AG08395 (cell line): Measurements from ENCODE around the gene RABEP2.
"Not testable (repeated sequence)": the region's sequence is repeated elsewhere in the genome, so short reads cannot be mapped to it uniquely, and the experiment has no call there.

ENCODE experiments used
- DNase-seq: peaks from one replicate; pipeline ENCODE4 v3.0.0; 2012; ENCODE audit warnings: mixed read lengths, low spot score

Gene RABEP2

DNA sequence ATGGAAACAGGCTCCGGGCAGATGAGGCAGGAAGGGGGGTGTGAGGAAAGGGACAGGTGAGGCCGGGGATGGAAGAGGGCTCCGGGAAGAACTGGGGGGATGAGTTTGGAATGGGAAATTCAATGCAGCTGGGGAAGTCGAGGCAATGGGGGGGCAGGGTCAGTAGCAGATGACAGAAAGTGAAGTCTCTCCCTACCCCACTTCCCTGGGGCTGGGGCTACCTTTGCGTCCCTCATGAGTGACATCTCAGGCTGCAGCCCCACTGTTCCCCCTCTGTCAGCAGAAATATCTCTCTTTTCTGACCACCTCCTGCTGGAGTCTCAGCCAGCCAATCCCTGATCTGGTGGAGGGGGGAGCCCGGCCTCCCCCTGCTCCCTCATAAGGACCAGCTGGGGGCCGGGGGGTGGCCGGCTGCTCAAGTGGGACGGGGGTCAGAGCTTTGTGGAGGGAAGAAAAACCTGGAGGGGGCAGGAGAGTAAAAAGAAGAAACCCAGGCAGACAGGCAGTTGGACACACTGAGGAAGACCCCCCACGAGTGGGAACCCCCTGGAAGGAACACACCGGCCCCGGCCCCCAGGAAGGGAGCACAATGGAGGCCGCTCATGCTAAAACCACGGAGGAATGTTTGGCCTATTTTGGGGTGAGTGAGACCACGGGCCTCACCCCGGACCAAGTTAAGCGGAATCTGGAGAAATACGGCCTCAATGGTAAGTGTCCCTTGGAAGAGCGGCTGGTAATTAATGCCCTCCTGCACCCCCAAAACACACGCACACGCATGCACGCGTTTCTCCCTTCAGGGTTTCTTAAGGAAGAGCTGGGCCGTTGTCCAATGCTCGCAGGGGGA is 46.7 kb downstream of the RABEP2 start, which contains the start of gene ATP2A1:
ATP2A1 (plus strand) TSS at position 406 of the 844 bp plus-strand sequence; CDS start at position 590, 184 bp downstream.
- no peak for DNase-seq

DNA sequence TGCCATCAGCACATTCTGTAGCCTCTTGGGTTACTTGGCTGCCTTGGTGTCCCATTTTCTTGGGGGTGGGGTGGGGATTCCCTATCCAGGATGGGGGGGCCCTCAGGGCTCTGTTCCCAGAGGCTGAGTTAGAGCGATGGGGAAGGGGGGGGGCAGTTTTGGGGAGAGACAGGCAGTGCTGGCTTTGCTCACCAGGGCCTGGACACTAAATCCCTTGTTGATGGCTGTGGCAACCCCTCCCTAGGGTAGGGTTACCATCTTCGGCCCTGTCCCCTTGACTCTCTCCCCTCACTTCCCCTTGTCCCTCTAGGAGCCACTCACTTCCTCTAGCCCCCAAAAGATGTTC is 47.4 kb downstream of the RABEP2 start:
- DNase-seq, result no peak

DNA sequence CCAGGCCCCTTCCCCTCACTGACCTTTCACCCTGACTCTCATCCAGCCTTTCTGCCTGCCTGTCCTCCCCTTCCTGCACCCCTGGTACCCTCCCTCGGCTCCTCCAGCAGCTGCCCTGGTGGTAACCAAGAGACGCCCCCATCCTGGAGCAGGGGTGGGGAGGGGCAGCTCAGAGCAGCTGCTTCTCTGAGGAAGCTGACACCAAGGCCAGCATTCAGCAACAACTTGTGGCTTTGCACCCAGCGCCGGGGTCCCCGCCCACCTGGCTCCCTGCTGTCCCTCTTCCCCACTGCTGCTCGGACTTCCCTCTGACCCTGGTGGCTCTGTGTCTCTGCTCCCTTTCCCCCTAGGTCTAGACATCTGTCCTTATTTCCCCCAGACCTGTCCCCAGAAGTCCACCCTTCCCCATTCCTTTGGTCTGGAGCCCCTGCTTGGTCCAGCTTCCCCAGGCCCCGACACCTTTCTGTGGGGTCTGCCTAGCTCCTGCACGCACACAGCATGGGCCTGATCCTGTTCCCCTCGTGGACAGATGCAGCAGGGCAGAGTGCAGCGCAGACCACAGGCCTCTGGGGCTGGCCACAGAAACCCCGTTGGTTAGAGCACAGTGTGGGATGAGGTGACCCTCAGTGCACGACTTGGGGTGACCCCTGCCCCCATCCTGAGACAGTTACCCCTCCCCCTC is 47.9 kb downstream of the RABEP2 start:
- no peak for DNase-seq

DNA sequence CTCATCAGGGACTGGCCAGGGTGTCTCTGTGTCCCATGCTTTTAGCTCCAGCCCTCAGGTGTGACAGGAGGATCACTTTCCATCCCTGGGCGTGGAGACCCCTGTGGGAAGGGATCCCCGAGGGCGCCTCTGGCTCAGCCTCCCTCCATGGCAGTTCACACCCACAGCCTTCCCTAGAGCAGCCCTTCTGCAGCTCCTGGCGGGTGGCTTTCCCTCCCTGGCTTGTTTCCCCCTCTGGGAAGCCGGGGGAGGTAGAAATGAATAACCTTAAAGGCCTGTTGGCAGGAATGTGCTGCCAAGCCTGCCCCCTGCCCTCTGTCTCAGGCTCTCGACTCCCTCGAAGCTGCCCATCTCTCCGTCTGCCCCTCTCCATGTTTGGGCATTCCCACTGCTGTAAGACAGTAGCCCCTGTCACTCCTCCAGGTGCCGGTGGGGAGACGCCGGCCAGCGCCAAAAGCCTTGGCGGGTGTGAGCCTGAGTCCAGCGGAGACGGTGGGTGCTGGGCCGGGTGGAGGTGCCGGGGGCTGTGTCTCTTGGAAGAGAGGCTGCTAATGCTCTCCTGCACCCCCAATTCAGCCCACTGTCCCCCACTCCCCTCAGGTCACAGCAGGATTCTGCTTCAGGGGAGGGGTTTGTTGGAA is 48.9 kb downstream of the RABEP2 start:
- no peak for DNase-seq

DNA sequence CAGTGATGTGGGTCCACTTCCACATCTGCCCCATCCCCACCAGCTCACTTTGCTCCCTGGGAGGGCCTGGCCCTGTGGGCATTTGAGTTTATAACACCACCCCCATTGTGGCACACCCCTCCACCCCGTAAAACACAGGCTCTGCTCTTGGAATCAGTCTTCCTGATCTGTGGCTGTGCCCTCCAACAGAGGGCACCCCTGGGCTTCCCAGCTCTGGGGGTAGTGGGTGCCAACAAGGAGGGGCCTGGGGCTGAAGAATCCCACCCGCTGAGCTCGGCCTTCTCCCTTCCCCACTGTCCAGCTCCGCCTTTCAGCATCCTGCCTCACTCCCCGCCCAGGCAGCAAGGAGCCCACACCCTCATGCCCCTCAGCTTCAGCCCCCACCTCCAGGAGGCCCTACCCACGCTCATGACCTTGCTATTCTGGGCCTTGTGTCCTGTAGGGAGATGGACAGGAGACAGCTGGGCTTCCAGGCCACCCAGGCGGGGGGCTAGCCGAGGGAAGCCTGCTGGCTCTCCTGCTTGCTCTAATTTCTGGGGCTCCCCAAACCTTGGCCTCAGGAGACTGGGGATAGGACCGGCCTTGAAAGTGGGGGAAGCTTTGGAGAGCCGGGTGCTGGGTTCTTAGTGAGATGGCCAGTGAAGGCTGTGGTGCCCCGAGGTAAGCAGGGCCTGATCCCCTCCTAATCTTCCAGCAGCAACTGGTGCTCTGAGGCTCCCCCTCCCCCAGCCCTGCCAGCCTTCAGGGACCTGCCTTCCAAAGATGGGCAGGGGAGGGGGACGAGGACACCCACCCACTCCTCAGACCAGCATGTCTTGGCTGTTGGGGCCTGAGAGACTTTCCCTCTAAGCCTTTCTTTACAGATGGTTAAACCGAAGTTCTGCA is 49.7 kb downstream of the RABEP2 start:
- DNase-seq, result no peak

DNA sequence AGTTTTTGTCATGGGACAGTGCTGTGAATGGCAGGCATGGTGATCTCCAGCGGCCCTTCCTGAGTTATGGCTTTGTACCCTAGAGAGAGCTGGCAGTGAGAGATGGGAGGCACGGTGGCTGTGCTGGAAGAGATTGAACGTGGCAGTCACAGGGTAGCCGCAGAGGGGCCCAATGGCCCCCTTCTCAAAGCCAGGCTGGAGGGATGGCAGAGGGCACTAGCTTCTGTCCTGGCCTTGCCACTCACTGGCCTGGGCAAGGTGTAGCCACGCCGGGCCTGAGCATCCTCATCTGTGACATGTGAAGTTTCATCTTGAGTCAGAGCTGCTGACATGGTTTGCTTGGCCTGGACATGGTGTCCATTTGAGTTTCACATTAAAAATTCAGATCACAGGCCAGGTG is 50.6 kb downstream of the RABEP2 start:
- DNase-seq, result no peak

DNA sequence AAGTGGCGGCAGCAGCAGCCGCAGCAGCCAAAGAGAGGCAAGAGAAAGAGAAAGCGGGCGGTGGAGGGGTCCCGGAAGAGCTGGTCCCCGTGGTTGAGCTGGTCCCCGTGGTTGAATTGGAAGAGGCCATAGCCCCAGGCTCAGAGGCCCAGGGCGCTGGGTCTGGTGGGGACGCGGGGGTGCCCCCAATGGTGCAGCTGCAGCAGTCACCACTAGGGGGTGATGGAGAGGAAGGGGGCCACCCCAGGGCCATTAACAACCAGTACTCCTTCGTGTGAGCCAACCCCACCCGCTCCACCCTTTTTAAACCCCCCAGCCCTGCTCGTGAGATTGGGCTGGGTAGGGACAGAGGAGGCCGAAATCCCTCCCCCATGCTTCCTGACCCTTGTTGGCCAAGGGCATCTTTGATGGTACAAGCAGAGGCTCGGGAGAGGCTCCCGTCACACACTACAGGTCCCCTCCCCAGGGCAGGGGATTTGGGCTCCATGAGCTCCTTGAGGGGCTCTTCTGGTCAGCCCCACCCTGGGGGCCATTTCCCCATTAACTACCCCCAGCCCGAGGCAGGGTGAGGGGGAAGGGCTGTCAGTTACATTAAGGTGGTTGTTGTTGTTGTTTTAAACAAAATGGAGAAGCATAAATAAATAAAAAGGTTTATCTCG is 51.4 kb downstream of the RABEP2 start:
- DNase-seq, result peak; percentile 56

DNA sequence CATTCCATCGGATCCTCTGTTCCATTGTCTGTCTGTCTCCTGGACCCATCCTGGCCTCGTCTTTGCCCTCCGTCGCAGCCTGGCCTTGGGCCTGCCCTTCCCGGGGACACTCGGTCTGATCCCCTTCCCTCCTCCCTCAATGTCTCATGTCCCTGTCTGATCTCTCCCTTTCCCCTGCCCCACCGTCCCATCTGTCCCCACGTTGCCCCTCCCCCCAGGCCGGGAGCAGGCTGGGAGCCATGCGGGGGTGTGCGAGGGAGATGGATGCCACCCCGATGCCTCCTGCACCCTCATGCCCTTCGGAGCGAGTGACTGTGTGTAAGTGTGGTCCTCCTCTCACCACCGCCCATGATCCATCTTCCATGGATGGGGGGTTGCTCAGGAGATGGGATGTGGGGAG is 52.1 kb downstream of the RABEP2 start:
- DNase-seq, result no peak

DNA sequence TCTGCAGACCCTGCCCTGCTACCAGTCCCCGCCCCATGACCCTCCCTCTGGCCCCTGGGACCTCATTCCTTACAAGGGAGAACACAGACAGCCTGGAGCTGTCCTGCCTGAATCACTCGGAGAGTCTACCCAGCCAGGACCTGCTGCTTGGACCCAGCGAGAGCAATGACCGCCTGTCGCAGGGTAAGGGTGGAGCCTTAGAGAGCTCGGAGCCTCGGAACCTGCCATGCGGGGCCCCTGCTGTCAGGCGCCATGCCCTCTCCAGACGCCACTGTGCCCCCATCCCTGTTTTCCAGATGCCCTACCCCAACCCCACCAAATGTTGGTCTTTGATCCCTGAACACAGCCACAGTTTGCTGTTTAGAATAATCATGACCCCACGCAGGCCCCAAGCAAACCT is 55.8 kb downstream of the RABEP2 start:
- no peak for DNase-seq

DNA sequence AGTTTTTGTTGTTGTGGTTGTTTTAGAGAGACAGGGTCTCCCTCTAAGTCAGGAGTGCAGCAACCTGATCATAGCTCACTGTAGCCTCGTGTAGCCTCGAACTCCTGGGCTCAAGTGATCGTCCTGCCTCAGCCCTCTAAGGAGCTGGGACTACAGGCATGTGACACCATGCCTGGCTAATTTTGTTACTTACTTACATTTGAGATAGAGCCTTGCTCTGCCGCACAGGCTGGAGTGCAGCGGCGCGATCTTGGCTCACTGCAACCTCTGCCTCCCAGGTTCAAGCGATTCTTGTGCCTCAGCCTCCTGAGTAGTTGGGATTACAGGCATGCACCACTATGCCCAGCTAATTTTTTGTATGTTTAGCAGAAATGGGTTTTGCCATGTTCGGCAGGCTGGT is 57.4 kb downstream of the RABEP2 start:
- DNase-seq, result not testable (repeated sequence)

DNA sequence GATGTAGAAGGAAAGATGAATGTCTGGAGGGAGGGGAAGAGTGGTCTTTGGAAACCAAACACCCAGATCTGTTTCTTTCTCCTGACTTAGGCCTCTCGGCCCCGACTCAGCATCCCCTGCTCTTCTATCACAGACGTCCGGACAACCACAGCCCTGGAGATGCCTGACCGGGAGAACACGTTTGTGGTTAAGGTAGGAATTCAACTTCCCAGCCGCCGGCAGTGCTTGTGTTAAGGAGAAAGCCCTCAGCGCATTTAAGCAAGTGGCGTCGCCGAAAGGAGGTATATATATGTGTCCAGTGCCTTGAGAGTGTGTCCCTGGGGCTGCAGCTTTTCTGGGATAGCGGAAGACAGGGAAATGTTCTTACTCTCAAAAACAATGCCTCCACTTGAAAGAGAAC is 57.8 kb downstream of the RABEP2 start:
- DNase-seq, result no peak

DNA sequence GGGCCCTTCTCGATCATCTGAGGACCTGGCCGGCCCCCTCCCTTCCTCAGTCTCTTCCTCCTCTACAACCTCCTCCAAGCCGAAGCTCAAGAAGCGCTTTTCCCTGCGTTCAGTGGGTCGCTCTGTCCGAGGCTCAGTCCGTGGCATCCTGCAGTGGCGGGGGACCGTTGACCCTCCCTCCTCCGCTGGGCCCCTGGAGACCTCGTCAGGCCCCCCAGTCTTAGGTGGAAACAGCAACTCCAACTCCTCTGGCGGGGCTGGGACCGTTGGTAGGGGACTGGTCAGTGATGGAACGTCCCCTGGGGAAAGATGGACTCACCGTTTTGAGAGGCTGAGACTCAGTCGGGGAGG is 58.6 kb downstream of the RABEP2 start:
- DNase-seq, result no peak

DNA sequence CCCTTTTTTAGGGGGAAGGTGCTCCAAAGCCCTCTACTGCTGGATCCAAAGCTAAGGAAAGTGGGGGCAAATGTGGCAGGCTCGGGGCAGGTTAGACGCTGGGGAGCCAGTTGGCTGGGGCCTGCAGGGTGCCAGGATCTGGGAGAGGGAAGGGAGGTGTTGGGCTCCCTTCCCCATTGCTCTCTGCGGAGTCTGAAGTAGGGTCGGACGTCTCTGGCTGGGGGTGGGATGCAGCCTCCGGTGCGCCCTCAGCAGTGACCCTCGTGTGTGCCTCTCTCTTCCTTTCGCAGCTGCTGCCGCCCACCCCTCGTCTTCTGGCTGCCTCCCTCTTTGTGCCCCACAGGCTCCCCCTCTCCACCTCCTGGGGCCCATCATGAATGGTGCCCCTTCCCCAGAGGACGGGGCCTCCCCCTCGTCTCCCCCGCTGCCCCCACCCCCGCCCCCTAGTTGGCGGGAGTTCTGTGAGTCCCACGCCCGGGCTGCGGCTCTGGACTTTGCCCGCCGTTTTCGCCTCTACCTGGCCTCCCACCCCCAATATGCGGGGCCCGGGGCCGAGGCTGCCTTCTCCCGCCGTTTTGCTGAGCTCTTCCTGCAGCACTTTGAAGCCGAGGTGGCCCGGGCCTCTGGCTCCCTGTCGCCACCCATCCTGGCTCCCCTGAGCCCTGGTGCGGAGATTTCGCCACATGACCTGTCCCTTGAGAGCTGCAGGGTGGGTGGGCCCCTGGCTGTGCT is 59.1 kb downstream of the RABEP2 start:
- DNase-seq, result no peak

DNA sequence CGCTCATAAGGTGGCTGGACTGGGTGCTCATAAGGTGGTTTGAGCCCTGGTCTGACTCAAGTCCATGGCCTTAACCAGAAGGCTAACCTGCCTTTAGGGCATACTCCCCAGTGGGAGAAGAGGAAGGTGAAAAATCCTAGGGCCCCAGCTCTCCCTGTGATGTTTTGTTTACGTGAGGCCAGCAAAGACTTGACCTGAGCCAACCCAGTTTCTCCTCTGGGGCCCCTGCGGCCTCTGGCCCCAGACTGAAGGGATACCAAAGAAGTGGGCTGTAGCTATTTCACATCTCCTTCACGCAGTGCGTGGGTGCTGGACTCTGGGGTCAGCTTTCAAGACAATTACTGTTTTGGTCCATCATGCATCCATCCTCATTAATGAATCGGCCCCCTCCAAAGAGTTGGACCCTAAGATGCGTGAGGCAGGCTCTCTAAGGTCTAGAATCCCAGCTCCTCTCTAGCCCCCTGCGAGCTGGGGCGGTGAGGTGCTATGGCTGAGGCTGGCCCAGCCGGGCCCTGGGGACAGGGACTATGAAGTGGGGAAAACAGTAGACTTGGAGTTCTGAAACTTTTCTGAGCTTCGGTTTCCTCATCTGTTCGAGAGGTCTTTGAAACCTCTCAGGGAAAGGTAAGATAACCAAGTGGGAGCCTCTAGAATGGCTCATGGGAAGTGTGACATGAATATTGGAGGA is 59.9 kb downstream of the RABEP2 start:
- no peak for DNase-seq

DNA sequence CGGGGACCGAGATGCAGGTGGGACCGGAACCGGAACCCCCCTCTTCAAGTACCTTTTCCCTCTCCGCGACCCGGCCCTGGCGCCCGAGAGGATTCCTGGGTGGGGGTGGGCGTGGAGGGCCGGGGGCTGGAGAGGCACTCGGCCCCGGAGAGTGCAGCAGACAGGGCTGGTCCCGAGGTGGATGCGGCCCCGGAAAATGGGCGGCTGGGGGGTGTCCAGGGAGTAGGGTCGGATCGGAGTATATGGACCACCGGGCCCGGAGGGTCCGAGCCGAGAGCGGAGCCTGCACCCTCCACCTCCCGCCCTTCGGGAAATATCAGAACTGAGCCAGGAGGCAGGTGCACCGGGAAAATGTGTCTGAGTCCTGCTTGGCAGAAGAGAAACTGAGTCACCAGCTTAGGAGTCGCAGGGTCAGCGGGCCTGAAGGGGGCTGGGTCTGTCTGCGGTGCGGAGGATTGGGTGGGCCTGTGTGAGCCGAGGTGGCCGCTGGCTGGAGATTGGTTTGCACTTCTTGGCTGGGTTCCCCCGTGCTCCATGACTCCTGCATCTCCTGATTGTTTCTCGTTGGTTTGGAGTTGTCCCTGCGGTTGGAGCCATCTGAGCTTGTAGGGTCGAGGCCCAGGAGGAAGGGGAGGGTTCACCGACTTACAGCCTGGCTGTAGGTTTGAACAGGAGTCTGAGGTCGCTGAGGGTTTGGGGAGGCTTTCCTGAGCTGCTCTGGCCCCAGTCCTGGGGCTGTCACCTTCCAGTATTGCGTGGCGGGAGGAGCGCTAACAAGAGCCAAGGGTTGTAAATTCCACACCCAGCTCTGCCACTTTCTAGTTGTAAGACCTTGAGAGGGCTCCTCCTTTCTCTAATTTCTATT is 60.9 kb downstream of the RABEP2 start:
- peak; percentile 49 for DNase-seq

DNA sequence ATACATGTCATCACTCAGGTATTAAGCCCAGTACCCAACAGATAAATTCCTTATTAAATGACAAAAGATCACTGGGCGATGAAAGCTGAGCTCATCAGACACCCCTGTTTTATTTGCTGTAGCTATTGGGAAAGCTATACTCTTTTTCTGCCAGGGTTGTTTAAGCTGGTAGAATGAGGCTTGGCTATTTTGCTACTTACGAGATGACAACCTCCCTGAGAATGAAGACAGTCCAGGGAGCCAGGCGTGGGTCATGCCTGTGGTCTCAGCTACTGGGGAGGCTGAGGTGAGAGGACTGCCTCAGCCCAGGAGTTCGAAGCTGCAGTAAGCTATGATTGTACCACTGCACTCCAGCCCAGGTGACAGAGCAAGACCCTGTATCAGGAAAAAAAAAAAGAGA is 65.7 kb downstream of the RABEP2 start:
- DNase-seq, result no peak

DNA sequence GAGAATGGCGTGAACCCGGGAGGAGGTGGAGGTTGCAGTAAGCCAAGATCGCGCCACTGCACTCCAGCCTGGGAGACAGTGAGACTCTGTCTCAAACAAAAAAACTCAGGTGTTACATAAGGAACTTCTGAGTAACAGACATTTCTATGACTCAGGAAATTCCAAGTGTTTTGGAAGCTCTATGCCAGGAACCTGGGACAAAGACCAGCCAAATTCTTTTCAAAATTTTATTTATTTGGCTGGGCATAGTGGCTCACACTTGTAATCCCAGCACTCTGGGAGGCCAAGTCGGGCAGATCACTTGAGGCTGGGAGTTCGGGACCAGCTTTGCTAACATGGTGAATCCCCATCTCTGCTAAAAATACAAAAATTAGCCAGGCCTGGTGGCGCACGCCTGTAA is 66.6 kb downstream of the RABEP2 start:
- DNase-seq, result no peak
